ENCODE results near the gene LYRM4.

DNA sequence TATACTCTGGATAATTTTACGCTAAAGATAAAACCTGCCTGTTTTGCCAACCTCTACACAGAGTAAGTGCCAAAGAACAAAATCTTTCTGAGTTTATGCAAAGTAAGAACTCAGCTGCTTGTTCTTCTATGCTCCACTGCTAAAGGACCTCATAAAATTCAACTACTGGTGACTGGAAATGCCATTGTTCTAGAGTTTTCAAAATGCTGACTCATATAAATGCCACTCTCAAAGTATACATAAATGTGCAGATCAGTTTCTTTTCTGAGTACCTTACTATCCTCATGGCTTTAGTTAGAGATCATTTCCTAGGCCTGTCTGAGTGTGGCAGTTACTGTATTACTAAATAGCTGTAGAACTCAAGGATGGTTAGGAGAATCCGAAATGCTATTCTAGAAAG is 45.6 kb downstream of the LYRM4 start:
- no peak for TF ChIP-seq POLR2A (IDR thresholded peaks at IDR 0.05; ENCODE audit: low read length)
- no peak for TF ChIP-seq GATA1 (IDR thresholded peaks at IDR 0.05; ENCODE audit: low read depth, low read length)

Measured in erythroblast (primary cell).